Motor neuron (in vitro differentiated cells): Measurements from ENCODE around the gene NRG2. TPM values are rescaled to one million over a fixed set of nuclear protein-coding genes. Genes with fewer than 3 reads are reported as not detected.

Source experiments
- ATAC-seq, 8 experiments: fragments of 200-7000 bp; cut with Tn5 transposase; replicated peaks in 6 of 8; 2 replicates each; pipeline ENCODE4 v1.8.0; 2021; ENCODE audit warnings: mild to moderate bottlenecking in 8 of 8, moderate library complexity in 8 of 8
- H3K27ac ChIP-seq, 2 donors: fragments of 250-450 bp; sonication (Bioruptor Pico); 2 replicates each; pipeline ENCODE4 v1.9.0; 2021; ENCODE audit warnings: antibody characterized with exemption in 2 of 2, mild to moderate bottlenecking in 2 of 2, moderate library complexity in 1 of 2
- H3K4me1 ChIP-seq, 2 donors: fragments of 250-450 bp; sonication (Bioruptor Pico); replicated peaks in 1 of 2; 2 replicates each; pipeline ENCODE4 v1.6.1; 2021; ENCODE audit warnings: antibody characterized with exemption in 2 of 2, mild to moderate bottlenecking in 2 of 2, moderate library complexity in 1 of 2
- H3K4me3 ChIP-seq, 5 donors: fragments of 250-450 bp; sonication (Bioruptor Pico); 2 replicates each; pipeline ENCODE4 v1.9.0; 2021; ENCODE audit warnings: antibody characterized with exemption in 5 of 5, mild to moderate bottlenecking in 5 of 5, moderate library complexity in 4 of 5
- WGBS, 10 experiments: fragments of 450-650 bp; shearing (Covaris generic); methylation state at CpG; one replicate each; pipeline ENCODE4 v1.0.0; 2022; 5-methylcytosine and 5-hydroxymethylcytosine counted together
- in situ Hi-C, 9 experiments: fragments of 400-800 bp; cut with MboI; loops; one replicate each; pipeline ENCODE4 v1.15.0; 2021; ENCODE audit warnings: low sequenced_read_pairs in 9 of 9, low pct_unique_long_range_greater_than_20kb in 2 of 9; ENCODE audit not compliant: unreplicated experiment in 9 of 9
- total RNA-seq, 8 experiments: library from RNA; unstranded; fragments of 300-600 nt; gene quantifications; 2 replicates each; pipeline versions ENCODE4 v1.2.3 to v1.2.4, GENCODE V29; 2022

Gene NRG2
- total RNA-seq, 8 experiments from 2014 or later, result 0.28 to 1.8 (median 0.71) TPM; not detected in 1

GRCh38 chr5:139849942-139850341 lies 193.2 kb downstream of the NRG2 start:
- H3K27ac ChIP-seq, result no peak overlapping the region
- no peaks in the 10 kb centered on the region for H3K4me1 ChIP-seq
- no peak for ATAC-seq
- H3K4me3 ChIP-seq, result no peak overlapping the region
- in situ Hi-C loops, result loop anchor here in 1 of 9 experiments (10.0 kb wide), 1 partner anchor 55 kb away; the partner anchor contains the start of gene PSD2
- WGBS, 10 experiments, result 0 to 92% (median 78%) methylated on average over 1 to 2 of the region's 2 CpGs; no CpG with 5 or more reads in 6 of the 10 experiments

DNA sequence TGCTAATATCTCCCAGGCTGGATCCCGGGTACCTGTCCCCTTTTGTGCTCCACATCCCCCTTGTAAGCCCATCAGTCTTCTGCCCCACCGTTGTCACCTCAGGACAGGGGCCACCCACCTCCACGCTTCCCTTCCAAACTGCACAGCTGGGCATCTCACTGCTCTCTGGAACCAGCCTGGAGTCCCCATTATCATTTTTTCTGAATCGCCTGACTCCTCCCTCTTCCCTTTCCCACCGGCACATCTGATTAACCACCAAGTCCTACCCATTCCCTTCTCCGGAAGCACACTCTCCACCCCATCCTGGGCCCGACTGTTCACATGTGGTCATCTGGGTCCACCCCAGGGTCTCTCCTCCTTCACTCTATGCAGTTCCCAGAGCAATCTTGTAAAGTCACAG lies 193.6 kb downstream of the NRG2 start:
- no peak overlapping the region for H3K27ac ChIP-seq
- in situ Hi-C loops, result loop anchor here in 1 of 9 experiments (10.0 kb wide), 1 partner anchor 55 kb away; the partner anchor contains the start of gene PSD2
- no peaks in the 10 kb centered on the region for H3K4me1 ChIP-seq
- WGBS, 10 experiments, result 20 to 90% (median 50%) methylated on average over 2 to 7 of the region's 7 CpGs; no CpG with 5 or more reads in 5 of the 10 experiments
- no peak overlapping the region for H3K4me3 ChIP-seq
- no peak for ATAC-seq

DNA sequence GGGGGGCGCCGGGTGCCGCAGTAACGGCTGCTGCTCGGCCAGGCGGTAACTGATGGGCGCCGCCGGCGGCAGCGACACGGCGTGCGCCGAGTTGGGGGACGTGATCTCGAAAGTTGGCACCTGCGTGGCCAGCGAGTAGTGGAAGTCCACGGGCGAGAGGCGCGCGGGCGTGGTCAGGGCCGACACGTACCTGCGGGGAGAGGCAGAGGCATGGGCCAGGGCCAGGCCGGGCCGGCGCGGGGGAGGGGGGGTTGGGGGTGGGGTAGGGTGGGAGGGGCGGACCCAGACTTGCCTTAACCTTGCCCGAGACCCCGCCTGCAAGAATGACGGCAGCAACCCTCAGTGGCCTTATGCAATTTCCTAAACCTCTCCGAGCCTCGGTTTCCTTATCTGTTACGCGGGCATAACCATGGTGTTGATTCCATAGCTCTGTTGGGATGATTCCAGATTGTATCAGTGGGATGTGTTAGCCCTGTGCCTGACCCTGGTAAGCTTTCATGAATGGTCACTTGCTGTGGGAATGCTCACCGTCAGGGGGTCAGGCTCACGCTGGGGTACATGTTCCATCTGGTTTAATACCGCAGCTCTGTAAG lies 194.5 kb downstream of the NRG2 start:
- in situ Hi-C loops, result loop anchor here in 1 of 9 experiments (10.0 kb wide), 1 partner anchor 54 kb away; the partner anchor contains the start of gene PSD2
- H3K4me1 ChIP-seq, result no peaks in the 10 kb centered on the region
- ATAC-seq, result peak in 3 of 8 experiments; percentile 5 to 45 (median 35)
- H3K27ac ChIP-seq, result peak overlapping the region in 1 of 2 donors; percentile 46
- WGBS, 10 experiments, result 63 to 100% (median 78%) methylated on average over 1 to 5 of the region's 43 CpGs; no CpG with 5 or more reads in 6 of the 10 experiments
- H3K4me3 ChIP-seq, result peak overlapping the region; percentile 41 to 55 (median 46)

DNA sequence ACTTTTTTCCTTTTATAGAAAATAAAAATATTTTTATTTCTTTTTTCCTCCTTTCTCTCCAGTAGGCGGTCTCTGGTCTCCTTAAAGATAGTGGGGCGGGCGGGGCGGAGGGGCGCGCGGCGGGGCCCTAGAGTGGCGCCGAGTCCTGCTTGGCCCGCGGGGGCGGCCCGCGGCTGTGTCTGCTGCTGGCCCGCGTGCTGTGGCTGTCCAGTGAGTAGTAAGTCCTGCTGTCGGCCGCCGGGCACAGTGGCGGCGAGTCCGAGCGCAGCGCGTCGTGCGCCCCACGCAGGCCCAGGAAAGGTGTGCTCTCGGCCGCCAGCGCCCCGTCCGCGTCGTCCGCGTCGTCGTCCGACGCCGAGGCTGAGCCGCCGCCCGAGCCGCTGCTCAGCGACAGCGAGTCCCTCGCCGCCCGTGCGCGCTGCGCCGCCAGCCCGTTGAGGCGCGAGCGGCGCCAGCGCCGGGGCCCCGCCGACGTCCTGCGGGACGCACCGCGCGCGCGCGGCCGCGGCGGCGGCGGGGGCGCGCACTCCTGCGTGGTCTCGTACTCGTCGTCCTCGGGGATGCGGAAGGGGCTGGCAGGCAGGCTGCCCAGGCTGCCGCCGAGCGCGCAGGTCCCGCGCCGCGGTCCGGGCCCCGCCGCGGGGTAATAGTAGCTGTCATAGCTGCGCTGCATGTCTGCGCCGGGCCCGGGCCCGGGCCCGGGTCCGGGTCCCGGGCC lies 195.2 kb downstream of the NRG2 start:
- ATAC-seq, result peak; percentile 76 to 94 (median 90)
- Histone ChIP-seq H3K27ac (peak overlapping the region in 1 of 2 donors; percentile 46), H3K4me3 (peak overlapping the region; percentile 41 to 55 (median 46)), H3K4me1 (no peaks in the 10 kb centered on the region)
- WGBS, 10 experiments, result 0 to 14% (median 0%) methylated on average over 1 to 8 of the region's 107 CpGs; no CpG with 5 or more reads in 3 of the 10 experiments
- in situ Hi-C loops, result loop anchor here in 1 of 9 experiments (10.0 kb wide), 1 partner anchor 53 kb away; the partner anchor contains the start of gene PSD2

DNA sequence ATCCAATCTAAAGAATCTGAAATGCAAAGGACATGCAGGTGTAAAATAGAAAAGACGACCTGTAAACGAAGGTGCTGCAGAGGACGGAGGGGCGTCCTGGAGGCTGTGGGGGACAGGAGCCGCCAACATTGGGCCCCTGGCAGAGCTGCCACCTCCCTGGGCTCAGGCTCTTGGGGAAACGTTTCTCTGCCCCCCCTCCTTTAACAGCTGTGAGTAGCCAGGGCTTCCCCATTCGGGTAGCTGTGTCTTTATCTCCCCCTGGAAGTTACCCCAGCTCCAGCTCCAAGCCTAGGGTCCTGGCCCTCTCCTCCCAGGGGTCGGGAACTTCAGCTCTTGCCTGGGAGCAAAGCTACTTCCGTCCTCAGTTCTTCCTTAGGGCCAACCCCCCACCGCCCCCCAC lies 196.0 kb downstream of the NRG2 start:
- no peak for ATAC-seq
- in situ Hi-C loops, result loop anchor here in 1 of 9 experiments (10.0 kb wide), 1 partner anchor 52 kb away; the partner anchor contains the start of gene PSD2
- H3K4me1 ChIP-seq, result no peaks in the 10 kb centered on the region
- no peak overlapping the region for H3K27ac ChIP-seq
- WGBS, 10 experiments, result 17 to 74% (median 38%) methylated on average over 2 to 4 of the region's 10 CpGs; no CpG with 5 or more reads in 6 of the 10 experiments
- H3K4me3 ChIP-seq, result no peak overlapping the region

DNA sequence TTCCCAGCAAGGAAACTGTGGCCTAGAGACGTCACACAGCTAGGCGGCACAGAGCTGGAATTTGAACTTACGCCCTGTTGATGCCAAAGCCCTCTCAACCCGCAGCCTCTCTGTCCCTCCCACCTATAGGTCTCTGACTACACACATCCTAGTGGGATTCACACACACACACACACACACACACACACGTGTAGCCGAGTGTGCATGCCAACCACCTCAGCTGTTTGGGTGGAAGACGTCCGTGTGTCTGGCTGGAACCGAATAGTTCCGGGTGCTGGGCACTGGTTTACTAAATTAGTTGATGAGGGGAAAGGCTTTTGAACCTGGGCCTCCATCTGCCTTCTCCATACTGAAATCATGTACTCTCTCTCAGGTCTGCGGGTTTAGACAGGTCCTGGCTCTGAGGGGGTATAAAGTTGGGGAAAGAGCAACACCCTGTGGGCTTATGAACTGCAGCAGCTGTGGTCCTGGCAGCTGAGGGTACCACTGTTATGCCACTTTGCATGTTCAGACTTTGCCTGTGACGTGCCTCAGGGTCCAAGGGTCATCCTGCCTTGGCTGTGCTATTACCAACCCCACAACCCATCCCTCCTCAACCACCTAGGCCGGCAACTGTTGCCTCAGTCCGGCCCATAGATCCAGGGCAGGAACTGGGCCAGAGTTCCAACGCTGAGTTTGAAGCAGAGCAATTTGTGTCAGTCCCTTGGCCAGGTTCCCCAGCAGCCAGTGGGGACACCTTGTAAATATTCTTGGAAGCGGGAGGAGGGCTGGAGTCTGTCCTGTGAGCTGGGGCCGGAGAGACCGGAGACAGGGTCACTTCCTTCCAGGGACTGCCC lies 197.0 kb downstream of the NRG2 start:
- ATAC-seq, result no peak
- Histone ChIP-seq H3K4me3 (no peak overlapping the region), H3K27ac (no peak overlapping the region), H3K4me1 (no peaks in the 10 kb centered on the region)
- WGBS, 10 experiments, result 57 to 90% (median 74%) methylated on average over 4 to 11 of the region's 18 CpGs; no CpG with 5 or more reads in 7 of the 10 experiments
- in situ Hi-C loops, result loop anchor here in 1 of 9 experiments (10.0 kb wide), 1 partner anchor 51 kb away; the partner anchor contains the start of gene PSD2

DNA sequence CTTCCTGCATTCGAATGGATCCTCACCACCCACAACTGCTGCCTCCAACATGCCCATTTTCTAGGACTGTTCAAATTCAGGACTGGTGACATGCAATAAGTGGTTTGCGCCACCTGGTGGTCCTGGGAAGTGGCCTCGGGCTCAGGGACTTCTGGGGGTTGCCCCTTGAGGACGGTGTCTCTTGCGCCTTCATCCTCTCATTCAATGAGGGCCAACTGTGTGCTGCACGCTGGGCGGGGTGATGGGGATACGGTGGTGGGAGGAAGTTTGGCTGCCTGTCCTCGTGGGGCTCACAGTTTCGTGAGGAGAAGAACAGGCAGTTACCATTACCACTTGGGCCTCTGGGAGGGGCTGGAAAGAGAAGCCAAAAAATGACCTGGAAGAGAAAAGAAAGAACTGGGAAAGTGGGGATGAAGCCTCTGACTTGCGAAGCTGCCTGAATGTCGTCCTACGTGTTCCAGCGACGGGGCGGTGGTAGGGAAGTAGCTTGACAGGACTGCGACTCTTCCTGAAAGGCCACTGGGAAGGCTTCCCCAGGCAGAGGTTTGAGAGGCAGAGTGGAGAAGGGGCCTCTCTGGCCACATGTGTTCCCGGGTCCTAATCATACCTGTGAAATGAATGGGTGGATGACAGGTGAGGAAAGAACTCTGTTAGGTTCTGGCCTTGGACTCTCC lies 198.5 kb downstream of the NRG2 start:
- H3K27ac ChIP-seq, result no peak overlapping the region
- ATAC-seq, result peak in 4 of 8 experiments; percentile 8 to 67 (median 53)

DNA sequence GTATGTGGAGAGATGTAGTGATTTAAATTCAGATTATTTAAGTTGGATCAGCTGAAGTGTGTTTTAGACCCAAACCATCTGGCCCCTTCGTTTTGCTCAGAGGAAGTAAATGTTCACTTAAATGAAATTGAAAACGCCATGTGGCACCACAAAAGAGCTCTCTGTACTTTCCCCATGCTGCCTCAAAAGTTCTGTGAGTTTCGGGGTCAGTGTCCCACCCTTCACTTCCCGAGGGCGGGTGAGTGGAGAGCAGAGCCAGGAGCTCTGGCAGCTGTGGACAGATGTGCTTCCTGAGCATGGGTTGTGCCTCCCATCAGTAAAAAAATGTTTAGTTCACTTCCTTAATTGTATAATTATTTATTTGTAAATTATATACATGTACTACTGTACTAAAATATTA lies 199.1 kb downstream of the NRG2 start:
- in situ Hi-C loops, result loop anchor here in 1 of 9 experiments (10.0 kb wide), 1 partner anchor 49 kb away; the partner anchor contains the start of gene PSD2
- Histone ChIP-seq H3K27ac (no peak overlapping the region), H3K4me1 (no peaks in the 10 kb centered on the region), H3K4me3 (no peak overlapping the region)
- no peak for ATAC-seq
- WGBS, 10 experiments, result 0 to 100% (median 53%) methylated on average over 1 to 4 of the region's 5 CpGs; no CpG with 5 or more reads in 1 of the 10 experiments

More for the DNA sequence above, 198.5 kb downstream of the NRG2 start:
- in situ Hi-C loops, result loop anchor here in 1 of 9 experiments (10.0 kb wide), 1 partner anchor 50 kb away; the partner anchor contains the start of gene PSD2
- no peaks in the 10 kb centered on the region for H3K4me1 ChIP-seq
- H3K4me3 ChIP-seq, result no peak overlapping the region
- WGBS, 10 experiments, result 37 to 100% (median 55%) methylated on average over 1 to 11 of the region's 18 CpGs; no CpG with 5 or more reads in 3 of the 10 experiments

DNA sequence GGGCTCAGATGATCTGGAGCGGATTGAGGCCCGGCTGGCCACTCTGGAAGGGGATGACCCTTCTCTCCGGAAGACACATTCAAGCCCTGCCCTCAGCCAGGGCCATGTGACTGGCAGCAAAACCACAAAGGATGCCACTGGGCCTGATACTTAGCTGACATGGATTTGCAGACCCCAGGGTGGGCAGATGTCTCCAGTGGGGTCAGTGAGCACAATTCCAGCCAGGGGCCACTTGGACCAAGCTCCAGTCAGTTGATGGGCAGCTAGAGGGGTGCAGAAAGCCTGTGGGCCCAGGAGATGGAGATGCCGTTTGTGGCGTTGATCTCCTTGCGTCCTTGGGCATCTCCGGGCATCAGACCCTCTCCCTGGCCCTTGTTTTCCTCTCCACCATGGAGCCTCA lies 200.8 kb downstream of the NRG2 start:
- ATAC-seq, result no peak
- in situ Hi-C loops, result loop anchor here in 1 of 9 experiments (10.0 kb wide), 1 partner anchor 48 kb away; the partner anchor contains the start of gene PSD2
- H3K27ac ChIP-seq, result no peak overlapping the region
- no peaks in the 10 kb centered on the region for H3K4me1 ChIP-seq
- 30 to 100% (median 83%) methylated on average over 1 to 7 of the region's 7 CpGs; no CpG with 5 or more reads in 1 of the 10 experiments for WGBS, 10 experiments
- no peak overlapping the region for H3K4me3 ChIP-seq

DNA sequence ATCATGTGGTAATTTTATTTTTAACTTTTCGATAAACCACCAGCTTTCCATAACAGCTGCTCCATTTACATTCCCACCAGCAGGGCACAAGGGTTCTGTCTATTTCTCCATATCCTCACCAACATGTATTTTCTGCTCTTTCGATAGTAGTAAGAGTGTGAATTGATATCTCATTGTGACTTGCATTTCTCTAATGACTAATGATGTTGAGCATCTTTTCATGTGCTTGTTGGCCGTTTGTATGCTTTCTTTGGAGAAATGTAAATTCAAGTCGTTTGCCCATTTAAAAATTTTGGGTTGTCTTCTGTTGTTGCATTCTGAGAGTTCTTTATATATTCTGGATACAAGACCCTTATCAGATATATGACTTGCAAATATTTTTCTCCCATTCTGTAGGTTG lies 201.6 kb downstream of the NRG2 start:
- WGBS, 10 experiments, result 4 to 83% (median 43%) methylated on average over 1 to 4 of the region's 4 CpGs
- in situ Hi-C loops, result loop anchor here in 1 of 9 experiments (10.0 kb wide), 1 partner anchor 47 kb away; the partner anchor contains the start of gene PSD2
- no peaks in the 10 kb centered on the region for H3K4me1 ChIP-seq
- ATAC-seq, result no peak
- no peak overlapping the region for H3K4me3 ChIP-seq
- H3K27ac ChIP-seq, result no peak overlapping the region

DNA sequence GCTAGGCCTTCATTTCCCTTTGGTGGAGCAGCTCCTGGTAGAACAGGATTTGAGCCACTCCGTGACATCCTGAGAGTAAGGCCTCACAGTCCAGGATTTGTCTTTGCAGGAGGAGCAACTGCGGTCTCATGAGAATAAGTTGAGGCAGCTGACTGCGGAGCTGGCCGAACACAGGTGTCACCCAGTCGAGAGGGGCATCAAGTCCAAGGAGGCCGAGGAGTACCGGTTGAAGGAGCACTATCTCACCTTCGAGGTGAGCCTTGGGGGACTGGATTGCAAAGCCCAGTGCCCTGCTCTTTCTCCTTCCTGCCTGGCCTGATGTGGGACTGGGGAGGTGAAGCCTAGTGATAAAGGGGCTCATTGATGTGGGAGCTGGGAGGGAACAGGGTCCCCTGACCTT lies 203.2 kb downstream of the NRG2 start:
- in situ Hi-C loops, result loop anchor here in 1 of 9 experiments (10.0 kb wide), 1 partner anchor 45 kb away; the partner anchor contains the start of gene PSD2
- no peak for ATAC-seq
- Histone ChIP-seq H3K4me3 (no peak overlapping the region), H3K27ac (no peak overlapping the region), H3K4me1 (no peaks in the 10 kb centered on the region)
- 68 to 90% (median 80%) methylated on average over 2 to 5 of the region's 8 CpGs; no CpG with 5 or more reads in 7 of the 10 experiments for WGBS, 10 experiments
